ENCODE data around the gene ALMS1.

DNA sequence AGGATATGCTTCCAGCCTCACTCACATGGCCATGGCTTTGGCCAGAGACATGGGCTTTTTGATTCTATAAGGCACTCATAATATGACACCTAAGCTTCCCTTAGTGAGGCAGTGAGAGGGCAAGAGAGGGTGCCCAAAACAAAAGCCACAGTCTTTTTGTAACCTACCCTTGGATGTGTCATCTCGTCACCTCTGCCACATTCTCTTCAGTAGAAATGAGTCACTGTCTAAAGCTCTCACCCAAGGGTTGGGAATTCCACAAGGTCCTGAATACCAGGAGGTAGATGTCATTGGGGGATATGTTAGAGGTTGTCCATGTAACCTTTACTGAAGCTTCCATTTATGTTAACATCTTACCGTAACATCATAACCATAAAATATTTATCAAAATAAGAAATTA lies 108.4 kb downstream of the ALMS1 start:
- TF ChIP-seq, protein P1, sequence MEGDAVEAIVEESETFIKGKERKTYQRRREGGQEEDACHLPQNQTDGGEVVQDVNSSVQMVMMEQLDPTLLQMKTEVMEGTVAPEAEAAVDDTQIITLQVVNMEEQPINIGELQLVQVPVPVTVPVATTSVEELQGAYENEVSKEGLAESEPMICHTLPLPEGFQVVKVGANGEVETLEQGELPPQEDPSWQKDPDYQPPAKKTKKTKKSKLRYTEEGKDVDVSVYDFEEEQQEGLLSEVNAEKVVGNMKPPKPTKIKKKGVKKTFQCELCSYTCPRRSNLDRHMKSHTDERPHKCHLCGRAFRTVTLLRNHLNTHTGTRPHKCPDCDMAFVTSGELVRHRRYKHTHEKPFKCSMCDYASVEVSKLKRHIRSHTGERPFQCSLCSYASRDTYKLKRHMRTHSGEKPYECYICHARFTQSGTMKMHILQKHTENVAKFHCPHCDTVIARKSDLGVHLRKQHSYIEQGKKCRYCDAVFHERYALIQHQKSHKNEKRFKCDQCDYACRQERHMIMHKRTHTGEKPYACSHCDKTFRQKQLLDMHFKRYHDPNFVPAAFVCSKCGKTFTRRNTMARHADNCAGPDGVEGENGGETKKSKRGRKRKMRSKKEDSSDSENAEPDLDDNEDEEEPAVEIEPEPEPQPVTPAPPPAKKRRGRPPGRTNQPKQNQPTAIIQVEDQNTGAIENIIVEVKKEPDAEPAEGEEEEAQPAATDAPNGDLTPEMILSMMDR (IDR thresholded peaks at IDR 0.05): no peak
- TF ChIP-seq TCF7L2 (IDR thresholded peaks at IDR 0.05; ENCODE audit: low read depth, low read length) (no peak), SIN3A (IDR thresholded peaks at IDR 0.05; ENCODE audit: borderline replicate concordance, insufficient read depth, low read depth, low read length) (no peak)

Data from Panc1 (cell line).